ENCODE data around the gene U2AF1L4. TPM values are rescaled to one million over a fixed set of nuclear protein-coding genes. Genes with fewer than 3 reads are reported as not detected.

U2AF1L4 gene
- total RNA-seq, 4 donors from 2014 or later = 12.6 to 20.0 (median 18.5) TPM

DNA sequence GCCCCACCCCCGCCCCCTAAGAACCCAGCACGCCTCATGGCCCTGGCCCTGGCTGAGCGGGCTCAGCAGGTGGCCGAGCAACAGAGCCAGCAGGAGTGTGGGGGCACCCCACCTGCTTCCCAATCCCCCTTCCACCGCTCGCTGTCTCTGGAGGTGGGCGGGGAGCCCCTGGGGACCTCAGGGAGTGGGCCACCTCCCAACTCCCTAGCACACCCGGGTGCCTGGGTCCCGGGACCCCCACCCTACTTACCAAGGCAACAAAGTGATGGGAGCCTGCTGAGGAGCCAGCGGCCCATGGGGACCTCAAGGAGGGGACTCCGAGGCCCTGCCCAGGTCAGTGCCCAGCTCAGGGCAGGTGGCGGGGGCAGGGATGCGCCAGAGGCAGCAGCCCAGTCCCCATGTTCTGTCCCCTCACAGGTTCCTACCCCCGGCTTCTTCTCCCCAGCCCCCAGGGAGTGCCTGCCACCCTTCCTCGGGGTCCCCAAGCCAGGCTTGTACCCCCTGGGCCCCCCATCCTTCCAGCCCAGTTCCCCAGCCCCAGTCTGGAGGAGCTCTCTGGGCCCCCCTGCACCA is 42.1 kb upstream of the U2AF1L4 start:
- intact Hi-C loops (cut with DNase I; ENCODE audit: low total_unique reads) = no loop called here
- no peak for DNase-seq (ENCODE audit: low spot score in 2 of 2)
- H3K4me3 ChIP-seq (ENCODE audit: low read depth, poor library complexity, severe bottlenecking) = no peak overlapping the region
- WGBS, 2 donors = 92 to 94% methylated on average over 4 to 15 of the region's 15 CpGs
- TF ChIP-seq POLR2A (IDR thresholded peaks at IDR 0.05) (no peak), CTCF (IDR thresholded peaks at IDR 0.05) (no peak)

GRCh38 chr19:35786299-35787160 is 41.3 kb upstream of the U2AF1L4 start:
- H3K4me3 ChIP-seq (ENCODE audit: low read depth, poor library complexity, severe bottlenecking) = no peak overlapping the region
- DNase-seq (ENCODE audit: low spot score in 2 of 2) = no peak
- TF ChIP-seq CTCF (IDR thresholded peaks at IDR 0.05) = no peak
- no peak for TF ChIP-seq POLR2A (IDR thresholded peaks at IDR 0.05)
- intact Hi-C loops (cut with DNase I; ENCODE audit: low total_unique reads) = no loop called here
- WGBS, 2 donors = 91 to 94% methylated on average over 27 to 31 of the region's 31 CpGs

DNA sequence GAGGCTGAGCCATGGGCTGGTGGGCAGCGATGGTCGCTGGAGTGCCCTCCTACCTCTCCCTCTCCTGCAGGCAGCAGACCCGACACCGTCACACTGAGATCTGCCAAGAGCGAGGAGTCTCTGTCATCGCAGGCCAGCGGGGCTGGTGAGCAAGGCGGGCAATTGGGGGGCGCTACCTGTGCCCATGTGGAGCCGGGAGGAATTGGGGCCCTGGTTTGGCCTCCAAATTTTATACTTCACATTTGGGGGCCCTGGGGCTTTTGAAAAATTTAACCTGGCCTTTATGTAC is 40.1 kb upstream of the U2AF1L4 start:
- H3K4me3 ChIP-seq (ENCODE audit: low read depth, poor library complexity, severe bottlenecking) = no peak overlapping the region
- intact Hi-C loops (cut with DNase I; ENCODE audit: low total_unique reads) = no loop called here
- TF ChIP-seq CTCF (IDR thresholded peaks at IDR 0.05) (no peak), POLR2A (IDR thresholded peaks at IDR 0.05) (no peak)
- no peak for DNase-seq (ENCODE audit: low spot score in 2 of 2)
- WGBS, 2 donors = 85 to 89% methylated on average over 8 to 10 of the region's 10 CpGs

GRCh38 chr19:35784503-35785338 is 39.5 kb upstream of the U2AF1L4 start:
- 82 to 85% methylated on average over 32 to 34 of the region's 45 CpGs for WGBS, 2 donors
- intact Hi-C loops (cut with DNase I; ENCODE audit: low total_unique reads) = no loop called here
- DNase-seq (ENCODE audit: low spot score in 2 of 2) = no peak
- H3K4me3 ChIP-seq (ENCODE audit: low read depth, poor library complexity, severe bottlenecking) = no peak overlapping the region
- TF ChIP-seq CTCF (IDR thresholded peaks at IDR 0.05) = no peak
- no peak for TF ChIP-seq POLR2A (IDR thresholded peaks at IDR 0.05)

DNA sequence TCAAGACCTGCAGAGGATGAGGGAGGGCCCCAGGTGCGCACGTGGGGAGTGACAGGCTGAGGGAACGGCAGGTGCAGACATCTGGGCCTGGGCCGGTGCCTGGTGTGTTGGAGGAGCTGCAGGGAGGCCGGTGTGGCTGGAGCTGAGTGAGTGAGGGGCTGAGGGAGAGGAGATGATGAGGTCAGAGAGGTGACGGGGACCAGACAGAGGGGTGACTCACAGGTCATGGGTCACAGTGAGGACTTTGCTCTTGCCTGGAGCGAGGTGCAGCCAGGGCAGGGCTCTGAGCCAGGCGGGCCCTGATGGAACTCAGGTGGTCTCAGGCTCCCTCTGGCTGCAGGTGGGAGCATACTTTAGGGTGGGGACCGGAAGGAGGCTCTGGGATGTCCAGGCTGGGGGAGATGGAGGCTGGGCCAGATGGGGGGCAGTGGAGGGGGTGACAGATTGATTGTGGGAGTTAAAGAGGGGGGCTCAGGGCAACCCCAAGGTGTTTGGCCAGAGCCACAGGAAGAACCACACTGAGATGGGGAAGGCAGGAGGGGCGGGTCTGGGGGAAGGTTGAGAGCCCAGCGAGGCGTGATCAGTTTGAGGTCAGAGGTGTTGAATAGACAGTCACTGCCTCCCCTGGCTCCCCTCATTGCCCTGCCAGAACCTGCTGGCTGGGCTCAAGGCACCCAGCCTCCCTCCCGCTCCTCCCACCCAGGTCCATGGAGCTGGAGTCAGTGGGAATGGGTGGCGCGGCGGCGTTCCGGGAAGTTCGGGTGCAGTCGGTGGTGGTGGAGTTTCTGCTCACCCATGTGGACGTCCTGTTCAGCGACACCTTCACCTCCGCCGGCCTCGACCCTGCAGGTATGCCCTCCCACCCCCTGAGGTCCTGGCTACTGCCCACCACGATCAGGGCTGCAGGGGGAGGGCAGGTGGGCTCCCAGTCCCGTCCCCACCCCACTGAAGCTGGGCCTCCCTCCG is 38.5 kb upstream of the U2AF1L4 start:
- intact Hi-C loops (cut with DNase I; ENCODE audit: low total_unique reads) = no loop called here
- 87 to 90% methylated on average over 25 to 28 of the region's 28 CpGs for WGBS, 2 donors
- TF ChIP-seq CTCF (IDR thresholded peaks at IDR 0.05) (no peak), POLR2A (IDR thresholded peaks at IDR 0.05) (no peak)
- DNase-seq (ENCODE audit: low spot score in 2 of 2) = no peak
- H3K4me3 ChIP-seq (ENCODE audit: low read depth, poor library complexity, severe bottlenecking) = no peak overlapping the region
